Kidney (tissue), 14 donors: ENCODE results near the gene TTC24. TPM values are rescaled to one million over a fixed set of nuclear protein-coding genes. Genes with fewer than 3 reads are reported as not detected.

Experiments
- DNase-seq, 5 donors: peaks; one replicate each; pipeline ENCODE4 v3.0.0-alpha.2; 2013 to 2020
- FAIRE-seq: peaks from 2 replicates; lab custom pipeline; 2012; peaks lifted over from hg19 to GRCh38; lab: Jason Lieb, UNC
- H3K27ac ChIP-seq, 2 donors: one replicate each; pipeline ENCODE4 v1.7.0; 2013; ENCODE audit warnings: low read depth in 2 of 2, low read length in 2 of 2, inconsistent platforms in 1 of 2
- H3K27me3 ChIP-seq: one replicate; pipeline ENCODE4 v1.7.1; 2013; ENCODE audit warnings: low read length, inconsistent platforms; ENCODE audit not compliant: control insufficient read depth, insufficient read depth
- H3K36me3 ChIP-seq, 3 donors: one replicate each; pipeline versions ENCODE4 v1.7.0 to v1.7.1; 2013; ENCODE audit warnings: low read length in 3 of 3, control low read depth in 1 of 3, inconsistent platforms in 1 of 3; ENCODE audit not compliant: insufficient read depth in 3 of 3, control insufficient read depth in 2 of 3
- H3K4me1 ChIP-seq, 3 donors: one replicate each; pipeline versions ENCODE4 v1.7.0 to v1.7.1; 2013; ENCODE audit warnings: low read length in 3 of 3, inconsistent platforms in 1 of 3, low read depth in 1 of 3; ENCODE audit not compliant: control insufficient read depth in 2 of 3, insufficient read depth in 2 of 3
- H3K4me3 ChIP-seq, 3 donors: one replicate each; pipeline versions ENCODE4 v1.7.0 to v1.8.1; 2013; ENCODE audit warnings: low read length in 3 of 3, control low read depth in 1 of 3, inconsistent platforms in 1 of 3
- H3K9ac ChIP-seq, 3 donors: one replicate each; pipeline versions ENCODE4 v1.7.0 to v1.7.1; 2013; ENCODE audit warnings: low read length in 3 of 3, control low read depth in 1 of 3, inconsistent platforms in 1 of 3
- H3K9me3 ChIP-seq, 3 donors: one replicate each; pipeline versions ENCODE4 v1.7.0 to v1.7.1; 2013; ENCODE audit warnings: low read length in 3 of 3, control low read depth in 1 of 3, inconsistent platforms in 1 of 3; ENCODE audit not compliant: control insufficient read depth in 2 of 3, insufficient read depth in 1 of 3
- CTCF ChIP-seq: IDR thresholded peaks from 3 replicates; pipeline ENCODE4 v1.5.1; 2012; ENCODE audit warnings: mild to moderate bottlenecking, moderate library complexity, borderline replicate concordance; ENCODE audit not compliant: insufficient read depth; ENCODE audit errors: extremely low read depth
- intact Hi-C: fragments of 100-400 bp; cut with DNase I; formaldehyde crosslinking; loops from one replicate; pipeline ENCODE4 v1.11.1; 2022
- polyA plus RNA-seq: library from polyadenylated mRNA; stranded (reverse); fragments of 350-450 nt; fragmentation: Illumina TruSeq; extraction: RNeasy Lipid Tissue Mini Kit (QIAGEN cat#74804); gene quantifications from one replicate; pipeline ENCODE4 v1.2.3, GENCODE V29; 2014; ENCODE audit warnings: low read depth, low replicate concordance; ENCODE audit not compliant: insufficient read depth
- total RNA-seq: library from RNA; stranded (reverse); fragmentation: NEBNext Ultra II Directional; extraction: Animal tissue kit (Norgen Biotek cat#: 25700); gene quantifications from one replicate; pipeline ENCODE4 v1.2.1, GENCODE V29; 2021
- donor health status: control.
- donor health status: control.
- donor health status: control.
- donor health status: control.
- donor health status: control.
- donor health status: DM: yes; HTN: yes; CAD: no.
- donor health status: Normal renal cell carcinoma (clear cell type).

Gene TTC24
- total and polyA plus RNA-seq, 2 donors from 2014 or later, result 0.57 TPM; not detected in 1

- FAIRE-seq (no peak), DNase-seq (no peak)
- intact Hi-C loops, result no loop called here
- no peaks in the 10 kb centered on the region for H3K4me1 ChIP-seq
- no peak overlapping the region for H3K9ac ChIP-seq
- H3K27ac ChIP-seq, result no peak overlapping the region
- no peak overlapping the region for H3K4me3 ChIP-seq
- no peaks in the 10 kb centered on the region for H3K9me3 ChIP-seq
- H3K27me3 ChIP-seq, result no peaks in the 10 kb centered on the region
- TF ChIP-seq CTCF, result no peak
- no peaks in the 10 kb centered on the region for H3K36me3 ChIP-seq
Measured at GRCh38 chr1:156553860-156554485, 25.6 kb upstream of the TTC24 start.

- DNase-seq (no peak), FAIRE-seq (no peak)
- Histone ChIP-seq H3K9ac (no peak overlapping the region), H3K4me3 (no peak overlapping the region), H3K4me1 (no peaks in the 10 kb centered on the region), H3K36me3 (no peaks in the 10 kb centered on the region), H3K27ac (no peak overlapping the region), H3K9me3 (no peaks in the 10 kb centered on the region), H3K27me3 (no peaks in the 10 kb centered on the region)
- no peak for TF ChIP-seq CTCF
- intact Hi-C loops, result no loop called here
Measured at GRCh38 chr1:156554971-156555370, 24.6 kb upstream of the TTC24 start.

- DNase-seq, result no peak
- Histone ChIP-seq H3K4me3 (no peak overlapping the region), H3K27ac (no peak overlapping the region), H3K4me1 (no peaks in the 10 kb centered on the region), H3K9ac (no peak overlapping the region), H3K36me3 (no peaks in the 10 kb centered on the region), H3K9me3 (no peaks in the 10 kb centered on the region), H3K27me3 (no peaks in the 10 kb centered on the region)
- TF ChIP-seq CTCF, result no peak
- intact Hi-C loops, result no loop called here
- no peak for FAIRE-seq
Measured at GRCh38 chr1:156555715-156556114, 23.8 kb upstream of the TTC24 start.

- Histone ChIP-seq H3K4me3 (no peak overlapping the region), H3K36me3 (no peaks in the 10 kb centered on the region), H3K27me3 (no peaks in the 10 kb centered on the region), H3K27ac (no peak overlapping the region), H3K9me3 (no peaks in the 10 kb centered on the region), H3K9ac (no peak overlapping the region), H3K4me1 (no peaks in the 10 kb centered on the region)
- TF ChIP-seq CTCF, result no peak
- no peak for FAIRE-seq
- intact Hi-C loops, result no loop called here
- DNase-seq, result no peak
Measured at GRCh38 chr1:156556354-156556753, 23.2 kb upstream of the TTC24 start.
